HG02885 (cell line): ENCODE measurements around the gene ASIC3.

Experiments
- ATAC-seq: cut with Tn5 transposase; IDR thresholded peaks from one replicate; pipeline ENCODE4 v1.9.1; 2021; ENCODE audit warnings: mild to moderate bottlenecking; ENCODE audit not compliant: unreplicated experiment, poor library complexity

Gene ASIC3

GRCh38 chr7:151053751-151054150, 5.4 kb downstream of the ASIC3 start:
- no peak for ATAC-seq

GRCh38 chr7:151056283-151056665, 7.9 kb downstream of the ASIC3 start:
- ATAC-seq, result no peak

- no peak for ATAC-seq
These were observed 8.6 kb downstream of the ASIC3 start for GRCh38 chr7:151056666-151057505.

GRCh38 chr7:151057506-151057988, 9.2 kb downstream of the ASIC3 start, which contains the start of gene CDK5:
Gene CDK5, minus strand, starts transcription at chr7:151057897. Its CDS starts 49 bp downstream, at chr7:151057848.
- ATAC-seq, result peak; percentile 9

- ATAC-seq, result peak; percentile 91
These were observed 9.9 kb downstream of the ASIC3 start for GRCh38 chr7:151057989-151058780.

GRCh38 chr7:151058781-151059366, 10.5 kb downstream of the ASIC3 start:
- no peak for ATAC-seq

- ATAC-seq, result peak; percentile 37
These were observed 11.2 kb downstream of the ASIC3 start, which contains the start of gene SLC4A2 for GRCh38 chr7:151059367-151060112. Gene SLC4A2, plus strand, starts transcription at chr7:151059589. Its CDS starts 2,399 bp downstream, at chr7:151061988.

- no peak for ATAC-seq
These were observed 11.7 kb downstream of the ASIC3 start for GRCh38 chr7:151060113-151060415.

- no peak for ATAC-seq
These were observed 12.3 kb downstream of the ASIC3 start for GRCh38 chr7:151060416-151061212.

- no peak for ATAC-seq
These were observed 13.1 kb downstream of the ASIC3 start for GRCh38 chr7:151061213-151062110.

GRCh38 chr7:151062111-151062398, 13.7 kb downstream of the ASIC3 start:
- no peak for ATAC-seq

- ATAC-seq, result no peak
These were observed 14.3 kb downstream of the ASIC3 start for GRCh38 chr7:151062399-151063211.

- ATAC-seq, result no peak
These were observed 14.9 kb downstream of the ASIC3 start for GRCh38 chr7:151063212-151063561.

GRCh38 chr7:151064454-151064853, 16.1 kb downstream of the ASIC3 start:
- no peak for ATAC-seq

GRCh38 chr7:151064993-151065392, 16.7 kb downstream of the ASIC3 start:
- no peak for ATAC-seq

GRCh38 chr7:151065516-151065915, 17.2 kb downstream of the ASIC3 start:
- no peak for ATAC-seq

GRCh38 chr7:151066273-151066974, 18.1 kb downstream of the ASIC3 start:
- no peak for ATAC-seq
